ENCODE measurements around the gene NEK6.

NEK6 gene

DNA sequence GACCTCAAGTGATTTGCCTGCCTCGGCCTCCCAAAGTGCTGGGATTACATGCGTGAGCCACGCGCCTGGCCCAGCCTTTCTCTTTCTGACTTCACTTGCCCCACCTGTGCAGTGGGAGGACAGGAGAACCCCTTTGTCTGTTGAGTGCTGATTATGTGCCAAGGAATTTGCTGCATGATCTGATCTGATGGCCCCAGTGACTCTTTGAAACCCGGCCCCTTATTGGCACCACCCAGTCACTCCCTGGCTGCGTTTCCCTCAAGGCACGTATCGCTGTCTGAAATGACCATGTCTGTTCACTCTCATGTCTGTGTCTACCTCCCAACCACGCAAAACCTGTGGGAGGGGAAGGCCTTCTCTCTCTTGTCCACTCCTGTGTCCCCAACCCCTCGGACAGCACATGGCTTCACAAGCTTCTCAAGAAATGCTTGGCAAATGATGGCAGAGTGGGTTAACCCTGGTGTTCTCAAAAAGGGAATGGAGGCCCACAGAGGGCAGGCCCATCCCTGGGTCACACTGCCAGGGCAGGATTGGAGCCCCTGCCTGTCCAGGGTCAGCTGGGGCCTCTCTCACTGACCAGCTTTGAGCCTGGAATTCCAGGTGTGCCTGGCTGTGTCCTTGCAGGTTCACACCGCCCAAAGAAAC, 21.9 kb downstream of the NEK6 start:
- DNase-seq = no peak

DNA sequence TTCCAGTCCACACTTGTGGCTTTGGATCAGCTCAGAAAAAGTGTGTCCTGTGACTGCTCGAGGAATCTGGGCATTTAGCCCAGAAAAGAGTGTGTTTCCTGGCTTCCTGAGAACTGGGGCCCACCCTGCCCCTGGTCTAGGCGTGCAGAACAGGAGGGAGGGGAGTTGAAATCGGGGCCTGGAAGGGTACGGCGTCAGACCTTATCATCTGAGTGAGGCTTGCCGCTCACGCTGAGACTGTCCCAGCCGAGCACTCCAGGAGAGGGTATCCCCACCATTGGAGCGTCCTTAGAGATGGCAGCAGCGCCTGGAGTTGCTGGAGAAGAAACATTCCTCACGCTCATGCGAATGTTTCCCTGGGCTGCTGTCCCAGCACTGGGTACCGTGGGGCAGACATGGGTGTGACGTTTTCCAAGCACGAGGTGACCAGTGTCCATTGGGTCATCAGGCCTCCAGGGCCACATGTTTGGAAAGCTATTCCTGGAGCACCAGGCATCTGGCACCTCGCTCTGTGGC, 22.5 kb downstream of the NEK6 start:
- DNase-seq = no peak

GRCh38 chr9:124281931-124282371, 24.2 kb downstream of the NEK6 start:
- peak; percentile 79 to 84 (median 81) for DNase-seq

- DNase-seq = peak in 2 of 3 donors; percentile 39 to 64
Observed at GRCh38 chr9:124282442-124283227, 24.9 kb downstream of the NEK6 start.

GRCh38 chr9:124283228-124283814, 25.6 kb downstream of the NEK6 start:
- peak in 1 of 3 donors; percentile 54 for DNase-seq

- no peak for DNase-seq
Observed at GRCh38 chr9:124284237-124284831, 26.6 kb downstream of the NEK6 start.

DNA sequence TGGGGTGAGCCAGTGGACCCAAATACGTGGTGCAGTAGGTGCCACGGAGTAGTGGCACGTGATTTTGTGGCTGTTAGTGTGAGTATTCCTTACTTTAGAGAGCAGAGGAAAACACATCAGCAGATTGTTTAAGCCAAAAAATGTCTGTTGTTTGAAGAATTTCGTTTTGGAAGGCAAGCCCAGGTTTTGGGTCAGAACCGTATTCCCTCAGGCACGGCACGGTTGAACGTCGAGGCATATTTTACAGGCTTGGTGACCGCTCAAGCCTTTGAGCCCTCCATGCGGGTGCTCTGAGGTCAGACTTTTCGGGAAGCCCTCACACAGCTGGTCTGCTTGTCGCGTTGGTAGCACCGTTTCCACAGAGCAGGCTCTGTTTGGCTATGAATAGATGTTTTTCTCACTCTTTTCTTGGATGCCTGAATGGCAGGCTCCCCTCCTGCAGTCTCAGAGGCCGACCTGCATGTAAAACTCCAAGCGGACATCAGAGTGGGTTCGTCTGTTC, 27.2 kb downstream of the NEK6 start:
- DNase-seq = no peak

- no peak for DNase-seq
Observed at GRCh38 chr9:124285490-124285889, 27.7 kb downstream of the NEK6 start.

- peak; percentile 93 to 95 (median 93) for DNase-seq
Observed at GRCh38 chr9:124285903-124286291, 28.1 kb downstream of the NEK6 start.

DNA sequence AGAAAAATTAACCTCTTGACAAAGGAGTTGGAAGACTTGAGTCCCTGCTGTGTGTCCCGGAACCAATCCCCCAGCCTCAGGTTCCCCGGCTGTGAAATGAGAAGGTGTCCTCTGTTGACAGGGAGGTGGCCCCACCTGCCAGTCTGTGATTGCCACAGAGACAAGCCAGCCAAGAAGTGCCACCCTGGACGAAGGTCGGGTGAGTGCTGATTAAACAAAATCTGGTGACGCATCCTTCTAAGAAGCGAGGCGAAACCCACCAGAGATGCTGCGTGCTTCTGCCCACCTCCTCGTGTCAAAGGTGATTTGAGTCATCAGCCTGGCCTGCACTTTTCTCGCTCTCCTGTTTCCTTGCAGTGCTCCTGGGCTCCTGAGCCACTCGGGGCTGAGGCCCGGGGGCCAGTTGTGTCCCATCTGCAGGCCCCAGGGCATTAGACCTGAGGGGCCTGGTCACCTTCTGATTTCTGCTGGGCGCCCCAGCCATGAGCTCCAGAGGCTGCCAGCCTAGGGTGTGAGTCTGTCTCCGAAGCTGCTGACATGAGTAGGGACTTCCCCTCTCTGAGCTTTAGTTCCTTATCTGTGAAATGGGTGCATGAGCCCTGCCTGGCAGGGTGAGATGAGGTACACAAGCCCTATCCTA, 28.7 kb downstream of the NEK6 start:
- peak; percentile 60 to 74 (median 69) for DNase-seq

DNA sequence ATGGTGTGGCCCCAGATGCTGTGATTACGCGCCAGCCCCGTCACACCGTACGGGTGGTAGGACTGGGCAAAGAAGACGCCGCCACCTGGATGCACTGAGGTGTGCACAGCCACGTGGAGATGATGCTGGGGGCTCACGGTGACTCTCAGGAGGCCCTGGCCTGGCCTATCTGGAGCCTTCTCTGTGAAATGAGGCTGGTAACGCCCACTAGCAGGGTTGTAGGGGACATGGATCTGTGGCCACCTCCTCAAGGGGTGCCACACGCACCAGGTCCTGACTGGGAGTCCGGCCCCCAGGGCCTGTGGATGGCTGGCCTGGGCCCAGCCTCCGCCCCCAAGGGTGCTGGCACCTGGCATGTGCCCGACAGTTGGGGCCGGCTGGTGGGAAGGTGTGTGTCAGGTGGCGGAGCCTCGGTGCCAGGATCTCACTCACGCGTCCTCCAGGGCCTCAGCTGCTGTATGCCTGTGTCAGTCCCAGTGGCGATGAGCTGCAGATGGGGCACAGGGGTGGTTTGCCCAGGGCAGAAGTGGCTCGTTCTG, 32.4 kb downstream of the NEK6 start:
- no peak for DNase-seq

- DNase-seq = peak; percentile 51 to 60 (median 52)
Observed at GRCh38 chr9:124290743-124291554, 33.2 kb downstream of the NEK6 start.

DNA sequence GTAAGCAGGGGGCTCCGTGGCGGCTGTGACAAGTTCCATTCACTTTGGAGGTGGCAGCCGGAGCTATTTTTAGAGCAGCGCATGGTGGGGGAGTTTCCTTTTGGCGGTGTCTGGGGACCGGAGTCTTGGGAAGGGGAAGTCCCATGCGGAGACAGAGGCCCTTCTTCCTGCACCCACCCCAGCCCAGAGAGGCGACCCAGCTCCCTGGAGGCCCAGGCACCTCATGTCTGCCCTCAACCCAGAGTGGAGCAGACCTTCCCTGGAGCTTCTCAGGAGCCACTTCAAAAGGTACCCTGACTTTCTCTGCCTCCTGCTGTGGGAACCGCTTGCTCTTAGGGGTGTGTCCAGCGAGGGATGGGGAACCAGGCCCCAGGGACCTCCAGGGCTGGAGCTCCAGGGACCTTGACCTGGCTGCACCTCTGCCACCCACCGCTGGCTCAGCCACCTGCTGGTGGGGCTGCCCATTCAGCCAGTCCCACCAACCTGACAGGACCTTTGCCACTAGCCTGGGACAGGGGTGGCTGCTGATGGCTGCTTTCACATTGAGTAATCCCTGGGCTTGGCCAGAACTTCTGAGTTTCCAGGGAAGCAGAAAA, 34.1 kb downstream of the NEK6 start:
- peak; percentile 75 to 82 (median 80) for DNase-seq

GRCh38 chr9:124292696-124293593, 35.2 kb downstream of the NEK6 start:
- no peak for DNase-seq

- DNase-seq = peak in 2 of 3 donors; percentile 61 to 64
Observed at GRCh38 chr9:124293718-124294506, 36.2 kb downstream of the NEK6 start.

GRCh38 chr9:124295159-124295794, 37.5 kb downstream of the NEK6 start:
- no peak for DNase-seq

DNA sequence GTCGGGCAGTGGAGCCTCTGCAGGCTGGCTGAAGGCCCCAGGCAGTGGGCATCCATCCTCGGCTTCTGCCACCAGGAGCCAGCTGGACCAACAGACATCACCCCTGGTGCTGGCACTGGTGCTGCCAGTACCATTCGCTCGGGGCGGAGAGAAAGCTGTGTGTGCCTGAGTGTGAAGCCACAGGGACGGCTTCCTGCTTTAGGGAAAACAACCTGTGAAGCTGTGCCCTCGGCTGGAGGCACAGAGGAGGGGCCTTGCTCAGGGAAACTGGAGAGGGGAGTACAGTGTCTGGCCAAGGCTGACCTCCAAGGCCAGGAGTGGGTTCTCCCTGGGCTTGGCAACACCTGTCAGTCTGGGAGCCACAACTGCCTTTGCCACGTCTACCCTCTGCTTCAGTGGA, 38.3 kb downstream of the NEK6 start:
- no peak for DNase-seq

- DNase-seq = no peak
Observed at GRCh38 chr9:124296796-124297550, 39.2 kb downstream of the NEK6 start.
